A549 treated with AZD9567 at 1 μM for 4 hours (cell line): ENCODE results near the gene ZCCHC2. TPM values are rescaled to one million over a fixed set of nuclear protein-coding genes. Genes with fewer than 3 reads are reported as not detected.

Experiments
- total RNA-seq: library from RNA; stranded (reverse); fragments of 200-300 nt; extraction: Qiagen RNA extraction; gene quantifications from 5 replicates; pipeline ENCODE4 v1.2.3, GENCODE V29; 2022; ENCODE audit not compliant: insufficient read depth

Gene ZCCHC2
- total RNA-seq: 8.8 to 14.2 TPM (median 9.3 TPM) in 5 replicates

DNA sequence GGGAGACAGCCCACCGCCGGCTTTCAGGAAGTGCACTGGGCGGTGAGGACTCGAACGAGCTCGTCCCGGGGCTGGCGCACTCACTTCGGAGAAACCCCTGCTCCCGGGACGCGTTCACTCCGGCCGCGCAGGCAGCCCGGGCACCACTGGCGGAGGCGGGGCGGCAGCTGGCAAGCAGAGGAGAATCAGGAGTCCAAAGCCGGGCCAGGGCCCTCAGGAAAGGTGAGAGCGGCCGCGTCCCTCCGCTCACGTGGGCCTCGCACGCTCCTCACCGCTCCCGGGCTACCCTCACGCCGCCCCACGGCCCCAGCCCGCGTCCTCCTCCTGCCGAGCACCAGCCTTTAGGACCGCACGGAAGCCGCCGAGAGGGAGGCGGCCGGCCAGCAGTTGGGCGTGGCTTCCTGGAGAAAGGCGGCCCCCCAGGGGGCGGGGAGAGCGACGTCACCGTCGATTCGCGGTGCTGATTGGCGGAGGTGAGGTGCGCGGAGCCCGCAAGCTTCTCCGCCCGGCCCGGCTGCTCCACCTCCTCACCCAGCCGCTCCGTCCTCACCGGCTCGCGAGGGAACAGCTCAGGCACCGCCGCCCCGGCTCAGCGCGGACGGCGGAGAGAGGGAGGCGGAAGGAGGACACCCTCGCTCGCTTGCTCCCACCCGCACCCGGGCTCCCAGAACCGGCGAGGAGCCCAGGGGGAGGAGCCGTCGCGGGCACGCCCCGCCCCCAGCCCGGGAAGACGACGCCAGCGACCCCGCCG is at the start of gene ZCCHC2:
Gene ZCCHC2 (plus strand): TSS at position 522 of the 751 bp plus-strand sequence. CDS start 400 bp downstream, outside the sequence.

Other genes with a start within 250 kb of the ZCCHC2 start
- gene TNFRSF11A, start 197.7 kb upstream of the ZCCHC2 start, total RNA-seq: 7.4 to 9.4 TPM (median 7.7 TPM) in 5 replicates
- gene PHLPP1, start 192.5 kb downstream of the ZCCHC2 start, total RNA-seq: 5.7 to 13.1 TPM (median 7.0 TPM) in 5 replicates